GM19397 (cell line): ENCODE measurements around the gene DLD.
A peak's percentile ranks its signal among the peaks of the same experiment; 100 is the strongest.
"Not testable (repeated sequence)": the region's sequence is repeated elsewhere in the genome, so short reads cannot be mapped to it uniquely, and the experiment has no call there.

Experiments used
- ATAC-seq: cut with Tn5 transposase; IDR thresholded peaks from one replicate; pipeline ENCODE4 v1.9.1; 2021; ENCODE audit warnings: mild to moderate bottlenecking, moderate library complexity; ENCODE audit not compliant: unreplicated experiment

Gene DLD

GRCh38 chr7:107890962-107891635, at the start of gene DLD:
Gene DLD, plus strand, starts transcription at chr7:107891183. Its CDS starts 68 bp downstream, at chr7:107891251.
- peak; percentile 100 for ATAC-seq

- ATAC-seq = no peak
These were observed 48.8 kb upstream of the DLD start for GRCh38 chr7:107842213-107842612.

- ATAC-seq = no peak
These were observed 47.8 kb upstream of the DLD start for GRCh38 chr7:107843184-107843583.

- no peak for ATAC-seq
These were observed 44.7 kb upstream of the DLD start for GRCh38 chr7:107846324-107846723.

- ATAC-seq = no peak
These were observed 43.7 kb upstream of the DLD start for GRCh38 chr7:107847168-107847835.

GRCh38 chr7:107847836-107848175, 43.2 kb upstream of the DLD start:
- not testable (repeated sequence) for ATAC-seq

GRCh38 chr7:107848211-107848610, 42.8 kb upstream of the DLD start:
- ATAC-seq = not testable (repeated sequence)

- ATAC-seq = no peak
These were observed 40.8 kb upstream of the DLD start for GRCh38 chr7:107850216-107850615.

- ATAC-seq = no peak
These were observed 40.3 kb upstream of the DLD start for GRCh38 chr7:107850643-107851042.

GRCh38 chr7:107854454-107854853, 36.5 kb upstream of the DLD start:
- ATAC-seq = no peak

- no peak for ATAC-seq
These were observed 36.0 kb upstream of the DLD start for GRCh38 chr7:107854989-107855388.

GRCh38 chr7:107856806-107857540, 34.0 kb upstream of the DLD start:
- no peak for ATAC-seq

GRCh38 chr7:107857541-107857912, 33.5 kb upstream of the DLD start:
- ATAC-seq = no peak

GRCh38 chr7:107858280-107858679, 32.7 kb upstream of the DLD start:
- no peak for ATAC-seq

- ATAC-seq = no peak
These were observed 30.6 kb upstream of the DLD start for GRCh38 chr7:107860279-107860961.

- no peak for ATAC-seq
These were observed 29.9 kb upstream of the DLD start for GRCh38 chr7:107860981-107861652.

GRCh38 chr7:107865956-107866775, 24.8 kb upstream of the DLD start:
- no peak for ATAC-seq

GRCh38 chr7:107867858-107868466, 23.0 kb upstream of the DLD start:
- ATAC-seq = no peak

GRCh38 chr7:107870427-107871000, 20.5 kb upstream of the DLD start:
- no peak for ATAC-seq
